Muscle of leg (tissue), 11 donors: Measurements from ENCODE around the gene PSME1. TPM values are rescaled to one million over a fixed set of nuclear protein-coding genes. Genes with fewer than 3 reads are reported as not detected.
"Not testable (repeated sequence)": the region's sequence is repeated elsewhere in the genome, so short reads cannot be mapped to it uniquely, and the experiment has no call there.

Source experiments
- DNase-seq: peaks from one replicate; pipeline ENCODE4 v3.0.0; 2013
- H3K27ac ChIP-seq: one replicate; pipeline ENCODE4 v1.5.1; 2013; ENCODE audit warnings: mild to moderate bottlenecking, low read length, control low read depth
- H3K27me3 ChIP-seq: one replicate; pipeline ENCODE4 v1.6.1; 2013; ENCODE audit warnings: low read length; ENCODE audit not compliant: control insufficient read depth, insufficient read depth
- H3K36me3 ChIP-seq: one replicate; pipeline ENCODE4 v1.6.1; 2013; ENCODE audit warnings: low read length; ENCODE audit not compliant: control insufficient read depth, insufficient read depth
- H3K4me1 ChIP-seq: one replicate; pipeline ENCODE4 v1.6.1; 2013; ENCODE audit warnings: low read length; ENCODE audit not compliant: control insufficient read depth, insufficient read depth
- H3K4me3 ChIP-seq: one replicate; pipeline ENCODE4 v1.5.1; 2013; ENCODE audit warnings: low read length, control low read depth
- H3K9me3 ChIP-seq: replicated peaks from 2 replicates; pipeline ENCODE4 v1.6.1; 2013; ENCODE audit warnings: low read depth, low read length; ENCODE audit not compliant: control insufficient read depth
- WGBS: methylation state at CpG from one replicate; pipeline ENCODE4 v1.1.5; 2013; ENCODE audit warnings: missing lambda C conversion rate; ENCODE audit not compliant: insufficient coverage; 5-methylcytosine and 5-hydroxymethylcytosine counted together
- polyA plus RNA-seq, 8 donors: library from polyadenylated mRNA; unstranded; fragments of 120-200 nt; gene quantifications; one replicate each; pipeline versions ENCODE4 v1.2.1 to v1.2.3, GENCODE V29; 2013; ENCODE audit warnings: inconsistent platforms in 1 of 8, low replicate concordance in 1 of 8; ENCODE audit not compliant: insufficient read length in 8 of 8, insufficient read depth in 1 of 8
- total RNA-seq: library from RNA; stranded (reverse); fragments of 120-200 nt; gene quantifications from one replicate; pipeline ENCODE4 v1.2.4, GENCODE V29; 2013

Gene PSME1
- total and polyA plus RNA-seq, 9 donors = 103 to 130 (median 116) TPM

- WGBS = 95% methylated on average over 5 of the region's 7 CpGs
- peaks cover 15% of the 10 kb centered on the region for H3K36me3 ChIP-seq
These were observed 33.5 kb upstream of the PSME1 start for GRCh38 chr14:24102357-24103048.

GRCh38 chr14:24103451-24103850, 32.5 kb upstream of the PSME1 start:
- H3K27me3 ChIP-seq = no peaks in the 10 kb centered on the region
- no peaks in the 10 kb centered on the region for H3K9me3 ChIP-seq
- 96% methylated on average over 8 of the region's 13 CpGs for WGBS
- H3K4me3 ChIP-seq = no peak overlapping the region
- H3K27ac ChIP-seq = no peak overlapping the region
- no peaks in the 10 kb centered on the region for H3K4me1 ChIP-seq
- H3K36me3 ChIP-seq = peaks cover 15% of the 10 kb centered on the region
- no peak for DNase-seq

More at GRCh38 chr14:24102357-24103048, 33.5 kb upstream of the PSME1 start:
- no peak for DNase-seq
- H3K9me3 ChIP-seq = no peaks in the 10 kb centered on the region
- no peaks in the 10 kb centered on the region for H3K27me3 ChIP-seq
- H3K4me3 ChIP-seq = no peak overlapping the region
- H3K4me1 ChIP-seq = no peaks in the 10 kb centered on the region
- no peak overlapping the region for H3K27ac ChIP-seq

GRCh38 chr14:24105609-24106239, 30.3 kb upstream of the PSME1 start:
- DNase-seq, H3K4me1 ChIP-seq, H3K27me3 ChIP-seq, H3K4me3 ChIP-seq, H3K27ac ChIP-seq, H3K36me3 ChIP-seq, H3K9me3 ChIP-seq: not testable (repeated sequence)
- 90% methylated on average over 6 of the region's 8 CpGs for WGBS

GRCh38 chr14:24106672-24107271, 29.2 kb upstream of the PSME1 start:
- DNase-seq = no peak
- no peaks in the 10 kb centered on the region for H3K27me3 ChIP-seq
- no peaks in the 10 kb centered on the region for H3K9me3 ChIP-seq
- H3K27ac ChIP-seq = no peak overlapping the region
- no CpG with 5 or more reads among the region's 4 CpGs for WGBS
- H3K36me3 ChIP-seq = peaks cover 7% of the 10 kb centered on the region
- peaks cover 3% of the 10 kb centered on the region for H3K4me1 ChIP-seq
- H3K4me3 ChIP-seq = no peak overlapping the region

- Histone ChIP-seq H3K4me1 (peaks cover 4% of the 10 kb centered on the region), H3K27ac (peak overlapping the region; percentile 3), H3K9me3 (no peaks in the 10 kb centered on the region), H3K27me3 (no peaks in the 10 kb centered on the region), H3K36me3 (peaks cover 4% of the 10 kb centered on the region), H3K4me3 (no peak overlapping the region)
- no peak for DNase-seq
- 100% methylated on average over 1 of the region's 5 CpGs for WGBS
These were observed 27.6 kb upstream of the PSME1 start for GRCh38 chr14:24108336-24108874.

- WGBS = 87% methylated on average over 3 of the region's 9 CpGs
- Histone ChIP-seq H3K27ac (no peak overlapping the region), H3K9me3 (no peaks in the 10 kb centered on the region), H3K4me3 (no peak overlapping the region), H3K4me1 (peaks cover 11% of the 10 kb centered on the region), H3K36me3 (no peaks in the 10 kb centered on the region), H3K27me3 (no peaks in the 10 kb centered on the region)
- DNase-seq = no peak
These were observed 25.9 kb upstream of the PSME1 start for GRCh38 chr14:24110060-24110459.

- Histone ChIP-seq H3K27ac (no peak overlapping the region), H3K9me3 (no peaks in the 10 kb centered on the region), H3K4me3 (no peak overlapping the region), H3K36me3 (no peaks in the 10 kb centered on the region), H3K4me1 (peaks cover 14% of the 10 kb centered on the region), H3K27me3 (no peaks in the 10 kb centered on the region)
- DNase-seq = no peak
- no CpG with 5 or more reads among the region's 1 CpG for WGBS
These were observed 25.5 kb upstream of the PSME1 start for GRCh38 chr14:24110523-24110922.

- WGBS = 7% methylated on average over 8 of the region's 15 CpGs
These were observed 22.6 kb upstream of the PSME1 start for GRCh38 chr14:24113379-24113800.

GRCh38 chr14:24113801-24114531, 22.0 kb upstream of the PSME1 start:
- Histone ChIP-seq H3K36me3 (peaks cover 30% of the 10 kb centered on the region), H3K27me3 (no peaks in the 10 kb centered on the region), H3K9me3 (no peaks in the 10 kb centered on the region), H3K4me3 (peak overlapping the region; percentile 79), H3K4me1 (peaks cover 20% of the 10 kb centered on the region), H3K27ac (peak overlapping the region; percentile 99)
- DNase-seq = peak; percentile 95
- under 1% methylated on average over 41 of the region's 42 CpGs for WGBS

More at GRCh38 chr14:24113379-24113800, 22.6 kb upstream of the PSME1 start:
- Histone ChIP-seq H3K27ac (peak overlapping the region; percentile 99), H3K4me1 (peaks cover 23% of the 10 kb centered on the region), H3K4me3 (peak overlapping the region; percentile 79), H3K9me3 (no peaks in the 10 kb centered on the region), H3K36me3 (peaks cover 24% of the 10 kb centered on the region), H3K27me3 (no peaks in the 10 kb centered on the region)
- no peak for DNase-seq
